C4-2B (cell line): Measurements from ENCODE around the gene GUCA2B.

Experiments used
- CTCF ChIP-seq: fragments of 450-650 bp; conservative IDR thresholded peaks from 2 replicates; pipeline ENCODE4 v1.5.1; 2017; ENCODE audit warnings: mild to moderate bottlenecking
- ZFX ChIP-seq: fragments of 450-650 bp; IDR thresholded peaks from 2 replicates; pipeline ENCODE4 v1.6.1; 2017

DNA sequence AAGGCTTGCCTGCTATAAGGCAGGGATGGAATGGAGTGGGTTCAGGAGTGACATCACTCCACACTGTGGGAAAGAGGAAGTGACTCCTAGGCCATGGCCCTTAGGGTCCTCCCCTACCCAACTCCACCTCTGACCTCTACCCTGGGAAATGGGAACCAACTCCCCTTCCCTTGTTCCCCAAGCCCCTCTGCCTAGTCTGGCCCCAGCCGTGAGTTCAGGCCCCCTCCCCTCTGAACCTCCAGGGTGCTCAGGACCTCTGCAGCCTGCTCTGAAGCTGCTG, 15.1 kb downstream of the GUCA2B start:
- TF ChIP-seq CTCF (no peak), ZFX (no peak)
